Fibroblast of the aortic adventitia (primary cell): ENCODE results near the gene CBLB. TPM values are rescaled to one million over a fixed set of nuclear protein-coding genes. Genes with fewer than 3 reads are reported as not detected.
A peak's percentile ranks its signal among the peaks of the same experiment; 100 is the strongest.

Experiments used
- DNase-seq: peaks from one replicate; pipeline ENCODE4 v3.0.0-alpha.2; 2010; ENCODE audit warnings: low read depth
- H3K4me3 ChIP-seq: 2 replicates; pipeline ENCODE4 v1.5.1; 2011; ENCODE audit warnings: low read depth, mild to moderate bottlenecking, control low read depth, low read length, moderate library complexity
- total RNA-seq: library from RNA; depleted of rRNA; stranded (reverse); fragments of >200 nt; gene quantifications from 2 replicates; pipeline ENCODE4 v1.2.3, GENCODE V29; 2012; ENCODE audit warnings: low replicate concordance
- TF ChIP-seq, protein P1 (sequence below): IDR thresholded peaks from 2 replicates; pipeline ENCODE4 v1.5.1; 2011; ENCODE audit warnings: mild to moderate bottlenecking, low read length, control low read depth, inconsistent platforms; ENCODE audit not compliant: insufficient read depth

Gene CBLB
- total RNA-seq, 1 donor: 63.9 TPM

DNA sequence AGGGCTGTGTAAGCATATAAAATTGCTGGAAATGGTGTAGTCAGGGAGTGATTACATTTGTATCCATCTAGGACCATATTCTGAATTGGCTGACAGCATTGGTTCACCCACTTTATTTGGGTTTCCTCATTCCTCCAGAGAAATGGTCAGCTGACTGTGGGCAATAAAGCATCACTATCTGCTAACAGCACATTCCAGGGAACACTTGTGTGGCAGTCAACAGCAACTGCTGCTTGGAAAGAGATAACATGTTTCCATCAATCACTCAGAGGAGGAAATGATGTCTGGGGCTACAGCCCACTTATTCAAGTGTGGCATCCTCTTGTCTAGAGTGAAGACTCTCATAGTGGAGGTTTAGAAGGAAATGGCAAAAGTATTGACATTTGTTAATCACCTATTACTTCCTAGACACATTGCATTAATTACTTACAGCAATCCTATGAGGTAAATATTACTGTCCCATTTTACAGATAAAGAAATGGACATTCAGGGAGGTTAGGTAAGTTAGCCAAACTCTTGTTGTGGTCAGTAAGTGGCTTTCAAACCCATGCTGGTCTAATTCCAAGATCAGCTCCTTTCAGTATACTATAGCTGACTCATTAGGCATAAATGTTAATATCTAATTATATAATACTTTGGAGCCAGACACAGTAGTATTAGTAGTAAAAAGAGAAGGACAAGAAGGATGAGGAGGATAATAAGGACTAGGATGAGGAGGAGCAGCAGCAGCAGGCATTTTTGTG is 254.4 kb downstream of the CBLB start:
- peak; percentile 33 for DNase-seq
- TF ChIP-seq, protein P1, sequence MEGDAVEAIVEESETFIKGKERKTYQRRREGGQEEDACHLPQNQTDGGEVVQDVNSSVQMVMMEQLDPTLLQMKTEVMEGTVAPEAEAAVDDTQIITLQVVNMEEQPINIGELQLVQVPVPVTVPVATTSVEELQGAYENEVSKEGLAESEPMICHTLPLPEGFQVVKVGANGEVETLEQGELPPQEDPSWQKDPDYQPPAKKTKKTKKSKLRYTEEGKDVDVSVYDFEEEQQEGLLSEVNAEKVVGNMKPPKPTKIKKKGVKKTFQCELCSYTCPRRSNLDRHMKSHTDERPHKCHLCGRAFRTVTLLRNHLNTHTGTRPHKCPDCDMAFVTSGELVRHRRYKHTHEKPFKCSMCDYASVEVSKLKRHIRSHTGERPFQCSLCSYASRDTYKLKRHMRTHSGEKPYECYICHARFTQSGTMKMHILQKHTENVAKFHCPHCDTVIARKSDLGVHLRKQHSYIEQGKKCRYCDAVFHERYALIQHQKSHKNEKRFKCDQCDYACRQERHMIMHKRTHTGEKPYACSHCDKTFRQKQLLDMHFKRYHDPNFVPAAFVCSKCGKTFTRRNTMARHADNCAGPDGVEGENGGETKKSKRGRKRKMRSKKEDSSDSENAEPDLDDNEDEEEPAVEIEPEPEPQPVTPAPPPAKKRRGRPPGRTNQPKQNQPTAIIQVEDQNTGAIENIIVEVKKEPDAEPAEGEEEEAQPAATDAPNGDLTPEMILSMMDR: no peak
- no peak overlapping the region for H3K4me3 ChIP-seq

- TF ChIP-seq, protein P1: no peak
- DNase-seq: peak; percentile 72
- H3K4me3 ChIP-seq: no peak overlapping the region
Measured at GRCh38 chr3:105613120-105613519, 255.7 kb downstream of the CBLB start.

GRCh38 chr3:105611304-105612192 is 257.3 kb downstream of the CBLB start:
- peak; percentile 6 for DNase-seq
- TF ChIP-seq, protein P1: no peak
- no peak overlapping the region for H3K4me3 ChIP-seq

DNA sequence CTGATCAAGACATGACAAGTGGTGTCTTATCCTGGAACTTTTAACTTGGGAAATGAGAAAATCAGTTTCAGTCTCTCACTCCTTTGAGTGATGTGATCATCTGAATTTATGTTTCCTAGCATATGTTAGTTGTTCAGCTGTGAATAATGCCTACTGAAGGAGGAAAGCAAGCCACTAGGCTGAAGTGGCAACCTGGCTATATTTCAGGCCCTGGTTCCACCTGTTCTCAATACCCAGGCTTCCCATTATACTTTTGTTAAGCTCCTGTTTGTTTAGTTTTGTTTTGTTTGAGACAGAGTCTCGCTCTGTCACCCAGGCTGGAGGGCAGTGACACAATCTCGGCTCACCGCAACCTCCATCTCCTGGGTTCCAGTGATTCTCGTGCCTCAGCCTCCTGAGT is 258.3 kb downstream of the CBLB start:
- TF ChIP-seq, protein P1: no peak

DNA sequence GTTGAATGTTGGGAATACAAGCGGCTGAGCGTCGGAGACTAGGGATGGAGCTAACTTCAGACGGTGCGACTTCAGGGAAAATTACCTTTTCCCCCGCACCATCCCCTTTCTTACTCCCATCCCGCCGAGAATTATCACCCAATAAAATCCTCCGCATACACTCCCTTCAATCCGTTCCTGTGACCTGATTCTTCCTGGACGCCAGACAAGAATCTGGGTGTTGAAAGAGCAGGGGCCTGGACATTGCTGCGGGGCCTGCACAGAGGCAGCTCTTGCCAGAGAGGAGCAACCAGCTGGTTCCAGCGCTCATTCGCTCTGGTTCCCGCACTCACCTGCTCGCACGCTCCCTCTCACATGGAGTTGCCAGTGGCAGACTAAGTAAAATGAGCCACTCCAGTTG is 260.2 kb downstream of the CBLB start:
- H3K4me3 ChIP-seq: no peak overlapping the region
- DNase-seq: no peak
- TF ChIP-seq, protein P1: no peak

More for the DNA sequence above, 258.3 kb downstream of the CBLB start:
- DNase-seq: no peak
- H3K4me3 ChIP-seq: no peak overlapping the region

GRCh38 chr3:105606016-105606415 is 262.8 kb downstream of the CBLB start:
- peak; percentile 56 for DNase-seq
- H3K4me3 ChIP-seq: no peak overlapping the region
- TF ChIP-seq, protein P1: no peak
